GM12878 (cell line): ENCODE results near the gene CENPQ. TPM values are rescaled to one million over a fixed set of nuclear protein-coding genes. Genes with fewer than 3 reads are reported as not detected.

Experiments used
- ATAC-seq: fragments of 200-7000 bp; cut with Tn5 transposase; 3 replicates; pipeline ENCODE4 v1.9.1; 2020; ENCODE audit warnings: mild to moderate bottlenecking, moderate library complexity
- BruUV-seq: library from RNA; stranded (reverse); fragments of 400-500 nt; replicated peaks from 2 replicates; lab custom pipeline; 2021; lab: Mats Ljungman, UMichigan
- CTCF ChIA-PET: fragments of 300-600 bp; sonication (Branson Sonifier 250); formaldehyde crosslinking; extraction: SDS; loops from one replicate; lab custom pipeline; 2021; ENCODE audit warnings: inconsistent platforms; lab: Yijun Ruan, JAX
- POLR2A ChIA-PET: fragments of 350-600 bp; formaldehyde crosslinking; extraction: SDS; loops from one replicate; lab custom pipeline; 2021; ENCODE audit warnings: inconsistent platforms; lab: Charles Lee
- RAD21 ChIA-PET: fragments of 300-600 bp; sonication (Branson Sonifier 250); formaldehyde crosslinking; loops from one replicate; lab custom pipeline; 2023; ENCODE audit warnings: antibody characterized with exemption; ENCODE audit not compliant: unreplicated experiment; lab: Charles Lee
- SMC1A ChIA-PET: fragments of 300-600 bp; sonication (Branson Sonifier 250); formaldehyde crosslinking; loops from one replicate; lab custom pipeline; 2023; ENCODE audit not compliant: unreplicated experiment, uncharacterized antibody; lab: Charles Lee
- DNase-seq: peaks from one replicate; pipeline ENCODE4 v3.0.0-alpha.2; 2011; ENCODE audit warnings: low read depth, low spot score
- FAIRE-seq: peaks from 3 replicates; lab custom pipeline; 2011; peaks lifted over from hg19 to GRCh38; lab: Jason Lieb, UNC
- H2AFZ ChIP-seq: 2 replicates; pipeline ENCODE4 v1.6.0; 2011; ENCODE audit warnings: low read depth, low read length, control low read depth; ENCODE audit not compliant: control insufficient read depth
- H3K27ac ChIP-seq: 2 replicates; pipeline ENCODE4 v1.5.1; 2011; ENCODE audit warnings: control low read depth; ENCODE audit not compliant: control insufficient read depth, insufficient read depth
- H3K27me3 ChIP-seq, 2 experiments: replicated peaks in 1 of 2; 2 replicates each; pipeline versions ENCODE4 v1.6.0 to v1.6.1; 2011; ENCODE audit warnings: low read length in 1 of 2; ENCODE audit not compliant: control insufficient read depth in 2 of 2, insufficient read depth in 2 of 2
- H3K36me3 ChIP-seq, 2 experiments: 2 replicates each; pipeline ENCODE4 v1.5.1; 2011; ENCODE audit warnings: low read length in 1 of 2; ENCODE audit not compliant: control insufficient read depth in 2 of 2, insufficient read depth in 2 of 2
- H3K4me1 ChIP-seq: 2 replicates; pipeline ENCODE4 v1.6.1; 2011; ENCODE audit warnings: mild to moderate bottlenecking, low read length, moderate library complexity, mixed read lengths; ENCODE audit not compliant: control insufficient read depth, insufficient read depth
- H3K4me2 ChIP-seq: 2 replicates; pipeline ENCODE4 v1.6.0; 2011; ENCODE audit warnings: control low read depth; ENCODE audit not compliant: control insufficient read depth, insufficient read depth
- H3K4me3 ChIP-seq: fragments of 200-600 bp; sonication (generic); 2 replicates; pipeline ENCODE4 v1.5.1; 2016
- H3K79me2 ChIP-seq: 2 replicates; pipeline ENCODE4 v1.6.0; 2011; ENCODE audit warnings: low read length; ENCODE audit not compliant: control insufficient read depth, insufficient read depth
- H3K9ac ChIP-seq: 2 replicates; pipeline ENCODE4 v1.8.0; 2011; ENCODE audit warnings: low read length, control low read depth, mixed read lengths; ENCODE audit not compliant: control insufficient read depth, insufficient read depth
- H3K9me3 ChIP-seq: replicated peaks from 3 replicates; pipeline ENCODE4 v1.5.1; 2011; ENCODE audit warnings: mild to moderate bottlenecking, low read length; ENCODE audit not compliant: control insufficient read depth, insufficient read depth
- H4K20me1 ChIP-seq: 2 replicates; pipeline ENCODE4 v1.6.0; 2011; ENCODE audit not compliant: control insufficient read depth, insufficient read depth
- BCL11A ChIP-seq: IDR thresholded peaks from 2 replicates; pipeline ENCODE4 v1.6.1; 2011; ENCODE audit warnings: low read depth, low read length
- CEBPZ ChIP-seq: fragments of 150-350 bp; IDR thresholded peaks from 2 replicates; pipeline ENCODE4 v1.6.1; 2016; ENCODE audit warnings: low read depth, low read length
- CREB1 ChIP-seq: IDR thresholded peaks from 2 replicates; pipeline ENCODE4 v1.6.1; 2012; ENCODE audit warnings: low read depth, mild to moderate bottlenecking, inconsistent platforms
- EED ChIP-seq: sonication (generic); IDR thresholded peaks from 2 replicates; pipeline ENCODE4 v1.6.1; 2016; ENCODE audit warnings: antibody characterized with exemption, low read depth
- GATAD2B ChIP-seq: fragments of 450-650 bp; conservative IDR thresholded peaks from 2 replicates; pipeline ENCODE4 v1.6.1; 2017; ENCODE audit warnings: low read depth, mild to moderate bottlenecking, moderate library complexity
- NFIC ChIP-seq: IDR thresholded peaks from 2 replicates; pipeline ENCODE4 v1.6.1; 2012; ENCODE audit warnings: low read depth, mild to moderate bottlenecking, inconsistent platforms, low read length, moderate library complexity
- NFXL1 ChIP-seq: fragments of 450-650 bp; IDR thresholded peaks from 2 replicates; pipeline ENCODE4 v1.6.1; 2017; ENCODE audit warnings: antibody characterized with exemption, mild to moderate bottlenecking, borderline replicate concordance
- PBX3 ChIP-seq: IDR thresholded peaks from 2 replicates; pipeline ENCODE4 v1.6.1; 2011; ENCODE audit warnings: mild to moderate bottlenecking, low read depth, low read length, moderate library complexity; ENCODE audit not compliant: insufficient replicate concordance
- RAD21 ChIP-seq: IDR thresholded peaks from 2 replicates; pipeline ENCODE4 v1.6.1; 2011; ENCODE audit warnings: mild to moderate bottlenecking, low read depth, low read length, moderate library complexity; ENCODE audit not compliant: insufficient read depth
- SIX5 ChIP-seq: IDR thresholded peaks from 2 replicates; pipeline ENCODE4 v1.6.1; 2011; ENCODE audit warnings: mild to moderate bottlenecking, low read depth, low read length, moderate library complexity; ENCODE audit not compliant: severe bottlenecking
- STAT3 ChIP-seq: IDR thresholded peaks from 2 replicates; pipeline ENCODE4 v1.6.1; 2011; ENCODE audit warnings: low read depth, low read length, improper control_type of control experiment
- ZNF207 ChIP-seq: fragments of 450-650 bp; IDR thresholded peaks from 2 replicates; pipeline ENCODE4 v1.6.1; 2014; ENCODE audit warnings: antibody characterized with exemption, mild to moderate bottlenecking, borderline replicate concordance
- WGBS: methylation state at CpG from one replicate; pipeline ENCODE4 v1.1.6; 2016; ENCODE audit warnings: low lambda C conversion rate; ENCODE audit not compliant: insufficient replicate concordance, insufficient coverage; ENCODE audit errors: missing lambda C conversion rate; 5-methylcytosine and 5-hydroxymethylcytosine counted together
- in situ Hi-C: fragments of 300-500 bp; cut with MboI; formaldehyde crosslinking; loops from 9 replicates; pipeline ENCODE4 v1.14.3; 2018; ENCODE audit warnings: mixed read lengths
- intact Hi-C: fragments of 100-400 bp; cut with micrococcal nuclease; formaldehyde crosslinking; loops from one replicate; pipeline ENCODE4 v1.14.2; 2022; ENCODE audit not compliant: unreplicated experiment
- polyA plus RNA-seq, 11 experiments: library from polyadenylated mRNA; depleted of rRNA in 4 of 11; unstranded in 6 of 11; stranded (reverse) in 5 of 11; fragments of >200 nt; fragmentation: Nextera tagmentation in 4 of 11; fragmentation: Illumina TruSeq in 1 of 11; extraction: Ambion mirVana in 4 of 11; extraction: Trizol in 1 of 11; gene quantifications; 1 replicate in 1 of 11; 2 replicates in 10 of 11; pipeline versions ENCODE4 v1.2.1 to v1.2.3, GENCODE V29; 2011 to 2016; ENCODE audit warnings: inconsistent platforms in 2 of 11, missing spikeins in 2 of 11, low read depth in 1 of 11
- total RNA-seq, 4 experiments: library from RNA; depleted of rRNA in 3 of 4; stranded (reverse); fragments of >200 nt in 3 of 4; fragmentation: Illumina TruSeq in 1 of 4; extraction: Trizol in 1 of 4; gene quantifications; 2 replicates each; pipeline versions ENCODE4 v1.2.1 to v1.2.3, GENCODE V29; 2013 to 2021

The CENPQ gene
- total and polyA plus RNA-seq, 10 of the 15 experiments (the other 5 are each of a cell fraction or from before 2014, with no cell fraction given): 7.4 to 34.2 (median 17.8) TPM

GRCh38 chr6:49499126-49499525 is 36.0 kb downstream of the CENPQ start:
- H3K4me1 ChIP-seq: no peaks in the 10 kb centered on the region
- in situ Hi-C loops (no loop called here), intact Hi-C loops (no loop called here)
- WGBS: 37% methylated on average over 1 of the region's 1 CpG
- H3K27me3 ChIP-seq: no peaks in the 10 kb centered on the region
- no peak overlapping the region for H2AFZ ChIP-seq
- H3K4me2 ChIP-seq: no peak overlapping the region
- ChIA-PET SMC1A (no interaction called here), RAD21 (no interaction called here), CTCF (no interaction called here), POLR2A (no interaction called here)
- H3K36me3 ChIP-seq: no peaks in the 10 kb centered on the region
- no peak for FAIRE-seq
- BruUV-seq: no TSS peak
- H3K9me3 ChIP-seq: no peaks in the 10 kb centered on the region
- H3K9ac ChIP-seq: no peak overlapping the region
- H3K27ac ChIP-seq: no peak overlapping the region
- TF ChIP-seq ZNF207 (no peak), PBX3 (no peak), SIX5 (no peak), BCL11A (no peak), NFXL1 (no peak), NFIC (no peak), EED (no peak), CREB1 (no peak), STAT3 (no peak), CEBPZ (no peak), GATAD2B (no peak), RAD21 (no peak)
- no peaks in the 10 kb centered on the region for H4K20me1 ChIP-seq
- no peak overlapping the region for H3K4me3 ChIP-seq
- H3K79me2 ChIP-seq: no peaks in the 10 kb centered on the region
- no peak for DNase-seq
- ATAC-seq: no peak
